ENCODE results near the gene VLDLR.
"Not testable (repeated sequence)": the region's sequence is repeated elsewhere in the genome, so short reads cannot be mapped to it uniquely, and the experiment has no call there.

Gene VLDLR

GRCh38 chr9:2664174-2665065, 42.8 kb downstream of the VLDLR start:
- no peak for DNase-seq

GRCh38 chr9:2666569-2666968, 45.0 kb downstream of the VLDLR start:
- DNase-seq: no peak

DNA sequence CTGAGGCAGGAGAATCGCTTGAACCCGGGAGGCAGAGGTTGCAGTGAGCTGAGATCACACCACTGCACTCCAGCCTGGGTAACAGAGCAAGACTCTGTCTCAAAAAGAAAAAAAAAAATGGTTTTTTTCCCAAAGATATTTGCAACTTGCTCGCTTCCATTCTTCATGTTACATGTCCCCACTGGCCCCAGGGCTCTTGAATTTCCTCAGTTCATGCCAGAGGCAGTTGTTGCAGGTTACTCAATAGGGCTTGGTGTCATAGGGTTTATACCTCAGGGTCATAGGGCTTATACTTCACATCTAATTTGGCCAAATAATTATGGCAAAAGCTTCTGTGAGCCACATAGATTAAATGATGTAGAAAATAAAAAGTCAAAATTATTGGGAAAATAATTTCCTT, 51.6 kb downstream of the VLDLR start:
- no peak for DNase-seq

DNA sequence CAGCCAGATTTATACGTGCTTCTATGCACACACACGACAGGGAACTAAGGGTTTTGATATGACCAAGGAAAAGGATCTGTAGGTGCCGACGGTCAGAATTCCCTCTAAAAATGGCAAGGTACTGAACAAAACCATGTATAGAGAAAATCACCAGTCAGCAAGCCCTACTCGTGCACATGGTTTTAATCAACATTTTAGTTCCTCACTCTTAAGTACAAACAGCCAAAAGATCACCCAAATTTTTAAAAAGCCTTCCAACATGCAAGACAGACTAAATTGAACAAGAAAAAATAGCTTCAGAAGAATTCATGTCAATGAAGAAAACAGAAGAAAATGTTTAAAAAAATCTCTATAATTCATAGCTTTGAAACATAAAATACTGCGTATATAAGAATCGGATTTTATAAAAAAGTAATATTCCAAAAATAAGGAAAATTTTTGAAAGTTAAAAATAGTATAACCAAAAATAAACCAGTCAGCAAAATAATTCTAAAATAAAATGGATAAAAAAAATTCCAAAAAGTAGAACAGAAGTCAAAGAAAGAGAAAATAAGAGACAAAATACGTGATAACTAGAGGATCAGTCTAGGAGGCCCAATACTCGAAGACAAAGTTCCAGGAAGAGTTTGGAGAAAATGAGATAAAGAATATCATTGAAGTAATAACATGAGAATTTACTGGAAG, 52.7 kb downstream of the VLDLR start:
- DNase-seq: no peak

DNA sequence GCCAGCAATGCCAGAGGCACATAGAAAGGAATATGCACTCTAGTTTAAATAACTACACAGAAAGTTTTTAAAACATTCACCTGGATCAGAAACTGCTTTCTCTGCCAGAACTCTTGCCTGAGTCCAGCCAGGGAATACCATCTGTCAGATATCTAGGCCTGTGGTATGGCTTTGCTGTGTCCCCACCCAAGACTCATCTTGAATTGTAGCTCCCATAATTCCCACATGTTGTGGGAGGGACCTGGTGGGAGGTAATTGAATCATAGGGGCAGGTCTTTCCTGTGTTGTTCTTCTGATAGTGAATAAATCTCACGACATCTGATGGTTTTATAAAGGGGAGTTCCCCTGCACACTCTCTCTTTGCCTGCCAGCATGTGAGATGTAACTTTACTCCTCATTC, 54.2 kb downstream of the VLDLR start:
- DNase-seq: no peak

GRCh38 chr9:2676466-2676865, 54.9 kb downstream of the VLDLR start:
- no peak for DNase-seq

- DNase-seq: no peak
Measured at GRCh38 chr9:2677915-2678889, 56.6 kb downstream of the VLDLR start.

GRCh38 chr9:2679011-2679410, 57.4 kb downstream of the VLDLR start:
- no peak for DNase-seq

DNA sequence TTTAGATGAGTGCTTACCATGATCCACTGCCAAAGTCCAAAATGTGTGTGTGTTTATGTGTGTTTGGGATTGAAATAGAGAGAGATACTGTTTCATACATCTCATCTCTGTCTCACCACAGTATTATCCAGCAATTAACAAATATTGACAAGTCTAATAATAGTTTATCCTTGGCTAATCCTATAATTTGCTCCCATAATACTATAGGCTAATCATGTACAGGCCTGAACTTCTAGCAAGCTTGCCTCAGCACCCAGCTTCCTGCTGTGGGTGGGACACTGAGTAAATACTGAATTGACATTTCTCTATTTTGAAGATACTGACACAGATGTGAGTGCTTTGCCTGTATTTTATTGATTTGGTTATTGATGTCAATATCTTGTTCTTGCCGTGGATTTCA, 60.4 kb downstream of the VLDLR start:
- no peak for DNase-seq

DNA sequence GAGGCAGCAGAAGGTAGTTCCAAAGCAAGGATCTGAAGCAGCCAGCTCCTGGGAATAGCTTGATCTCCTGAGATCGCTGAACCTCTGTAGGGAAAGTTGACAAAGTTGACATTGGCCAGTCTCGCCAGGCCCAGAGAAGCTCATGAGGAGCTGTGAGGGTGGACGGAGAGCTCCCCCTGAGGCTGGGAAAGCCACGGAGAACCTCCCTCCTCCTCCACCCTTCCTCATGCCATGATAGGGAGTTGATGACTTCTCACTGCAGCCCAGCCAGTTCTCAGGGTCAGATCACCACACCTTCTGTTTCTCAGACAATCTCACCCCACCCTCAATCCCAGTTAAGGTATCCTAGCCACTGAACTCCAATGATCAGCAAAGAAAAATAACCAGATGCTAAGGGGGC, 65.3 kb downstream of the VLDLR start:
- no peak for DNase-seq

- no peak for DNase-seq
Measured at GRCh38 chr9:2688636-2689035, 67.0 kb downstream of the VLDLR start.

- no peak for DNase-seq
Measured at GRCh38 chr9:2691212-2691611, 69.6 kb downstream of the VLDLR start.

DNA sequence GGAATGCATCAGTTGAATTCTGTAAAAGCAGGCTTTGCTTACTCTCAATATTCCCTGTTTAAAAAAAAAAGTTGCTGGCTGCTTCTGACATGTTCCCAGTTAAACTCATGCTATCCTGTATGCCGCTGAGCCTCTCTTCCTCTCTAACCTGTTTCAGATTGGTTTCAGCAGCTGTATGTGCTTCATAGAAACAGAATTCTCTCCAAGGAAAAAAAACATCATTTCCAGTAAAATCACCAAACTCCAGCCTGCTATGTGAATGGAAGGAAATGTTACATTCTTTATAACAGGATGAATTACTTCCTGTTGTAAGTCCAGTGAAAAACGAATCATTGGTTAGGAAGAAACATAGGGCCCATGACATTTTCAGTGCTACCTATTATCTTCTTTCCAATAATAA, 70.0 kb downstream of the VLDLR start:
- no peak for DNase-seq

DNA sequence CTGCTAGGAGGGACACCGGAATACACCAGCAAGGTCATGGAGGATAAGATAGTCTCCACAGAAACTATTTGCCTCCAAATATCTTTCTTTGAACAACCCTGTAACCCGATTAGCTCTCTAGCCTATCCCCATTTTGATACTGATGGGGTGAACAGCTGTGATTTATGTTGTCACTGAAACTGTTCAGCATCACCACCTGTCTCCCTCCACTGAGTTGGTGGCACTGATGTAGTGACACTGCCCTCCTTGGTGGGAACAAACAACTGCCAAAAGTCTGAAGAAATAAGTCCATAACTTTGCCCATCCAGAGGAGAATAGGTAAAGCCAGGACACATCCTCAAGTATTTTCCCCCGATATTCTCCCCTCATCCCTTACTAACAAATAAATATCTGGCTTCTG, 71.5 kb downstream of the VLDLR start:
- no peak for DNase-seq

- DNase-seq: no peak
Measured at GRCh38 chr9:2697492-2697891, 75.9 kb downstream of the VLDLR start.

DNA sequence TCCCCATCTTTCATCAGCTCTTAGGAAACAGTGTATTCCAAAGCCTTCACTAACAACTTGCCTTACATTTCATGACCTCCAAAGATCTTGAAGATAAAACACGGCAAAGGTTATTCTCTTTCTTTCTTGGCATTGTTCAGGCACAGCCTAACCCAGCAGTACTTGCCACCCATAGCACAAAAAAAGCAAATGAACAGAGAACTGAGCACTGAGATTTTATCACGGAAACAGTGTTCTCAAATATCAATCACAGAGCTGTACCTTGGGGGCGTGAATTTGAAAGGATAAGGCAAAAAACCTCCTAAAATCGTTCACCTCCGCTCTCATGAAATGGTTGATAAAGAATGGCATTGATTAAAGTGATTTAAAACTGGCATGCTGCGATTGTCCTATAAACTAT, 78.8 kb downstream of the VLDLR start:
- no peak for DNase-seq

DNA sequence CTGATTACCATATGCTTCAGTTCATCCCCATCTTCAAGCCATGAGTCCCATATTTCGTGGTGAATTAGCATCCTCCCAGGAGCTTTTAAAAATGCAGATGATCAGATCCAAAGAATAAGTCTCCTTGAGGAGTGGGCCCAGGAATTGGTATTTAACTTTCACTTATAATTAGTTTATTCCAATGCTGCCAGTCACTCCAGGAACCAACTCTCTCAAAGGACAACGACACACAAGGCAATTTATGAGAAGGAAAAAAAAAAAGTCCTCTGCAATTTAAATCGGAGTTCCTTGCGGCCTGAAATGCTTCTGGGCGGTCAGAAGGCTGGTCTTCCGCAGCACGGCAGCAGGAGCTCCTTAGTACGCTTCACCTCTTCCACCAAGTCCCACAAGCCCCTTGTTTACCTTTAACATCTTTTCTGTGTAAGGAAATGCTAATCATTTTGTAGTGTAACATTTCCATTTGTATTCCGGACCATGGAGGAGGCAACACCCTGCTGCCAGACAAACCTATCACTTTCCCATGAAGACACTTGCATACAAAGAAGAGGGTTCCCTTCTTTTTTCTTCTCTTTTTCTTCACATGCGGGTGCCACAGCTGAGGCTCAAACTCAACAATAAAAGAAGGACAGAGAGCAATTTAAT, 79.4 kb downstream of the VLDLR start:
- no peak for DNase-seq

- no peak for DNase-seq
Measured at GRCh38 chr9:2704504-2704903, 82.9 kb downstream of the VLDLR start.

GRCh38 chr9:2707256-2707655, 85.7 kb downstream of the VLDLR start:
- DNase-seq: not testable (repeated sequence)
